CD4-positive, CD25-positive, alpha-beta regulatory T cell (primary cell): ENCODE data around the gene KCNQ1. TPM values are rescaled to one million over a fixed set of nuclear protein-coding genes. Genes with fewer than 3 reads are reported as not detected.

ENCODE experiments used
- ATAC-seq, 2 donors: fragments of 150-1000 bp; cut with Tn5 transposase; one replicate each; pipeline ENCODE4 v1.10.0; 2021; ENCODE audit warnings: low read depth in 2 of 2, moderate number of reproducible peaks in 2 of 2, moderate library complexity in 1 of 2
- DNase-seq, 3 donors: peaks; one replicate each; pipeline versions ENCODE4 v3.0.0 to v3.0.0-alpha.2; 2012 to 2022; ENCODE audit warnings: mixed read lengths in 1 of 3
- H3K27ac ChIP-seq: one replicate; pipeline ENCODE4 v1.7.0; 2013; ENCODE audit warnings: mild to moderate bottlenecking, low read length; ENCODE audit not compliant: insufficient read depth, poor library complexity, severe bottlenecking
- H3K27me3 ChIP-seq: one replicate; pipeline ENCODE4 v1.7.0; 2013; ENCODE audit warnings: low read length; ENCODE audit not compliant: control insufficient read depth, insufficient read depth
- H3K36me3 ChIP-seq: one replicate; pipeline ENCODE4 v1.7.0; 2013; ENCODE audit warnings: mild to moderate bottlenecking, low read length, moderate library complexity; ENCODE audit not compliant: control insufficient read depth, insufficient read depth
- H3K4me1 ChIP-seq: 2 replicates; pipeline ENCODE4 v1.7.0; 2013; ENCODE audit warnings: mild to moderate bottlenecking, low read length; ENCODE audit not compliant: insufficient read depth, control insufficient read depth, poor library complexity, severe bottlenecking
- H3K4me3 ChIP-seq: one replicate; pipeline ENCODE4 v1.7.0; 2013; ENCODE audit warnings: low read depth, mild to moderate bottlenecking, low read length, moderate library complexity
- H3K9me3 ChIP-seq, 2 experiments: 1 replicate in 1 of 2; 2 replicates in 1 of 2; pipeline ENCODE4 v1.7.0; 2013; ENCODE audit warnings: low read length in 2 of 2, mild to moderate bottlenecking in 1 of 2, moderate library complexity in 1 of 2; ENCODE audit not compliant: control insufficient read depth in 2 of 2
- H3K27ac Mint-ChIP-seq, 3 donors: one replicate each; pipeline ENCODE4 v1.8.0; 2020 to 2022; ENCODE audit warnings: mild to moderate bottlenecking in 3 of 3, mixed read lengths in 3 of 3, moderate library complexity in 2 of 3
- H3K27me3 Mint-ChIP-seq: one replicate; pipeline ENCODE4 v1.8.0; 2022; ENCODE audit warnings: mild to moderate bottlenecking, mixed read lengths
- H3K36me3 Mint-ChIP-seq: one replicate; pipeline ENCODE4 v1.8.0; 2020; ENCODE audit warnings: mixed read lengths
- H3K4me1 Mint-ChIP-seq, 4 donors: one replicate each; pipeline ENCODE4 v1.8.0; 2020 to 2022; ENCODE audit warnings: mixed read lengths in 4 of 4, mild to moderate bottlenecking in 1 of 4
- H3K4me3 Mint-ChIP-seq, 4 donors: one replicate each; pipeline ENCODE4 v1.8.0; 2020 to 2022; ENCODE audit warnings: mild to moderate bottlenecking in 4 of 4, mixed read lengths in 4 of 4, moderate library complexity in 3 of 4
- H3K9me3 Mint-ChIP-seq, 7 donors: one replicate each; pipeline ENCODE4 v1.8.0; 2020 to 2022; ENCODE audit warnings: mixed read lengths in 7 of 7, mild to moderate bottlenecking in 3 of 7, moderate library complexity in 2 of 7
- polyA plus RNA-seq, 4 donors: library from polyadenylated mRNA; unstranded; fragments of 300-500 nt; fragmentation: Illumina TruSeq; gene quantifications; one replicate each; pipeline ENCODE4 v1.2.3, GENCODE V29; 2021
- total RNA-seq: library from RNA; stranded (reverse); gene quantifications from one replicate; pipeline ENCODE4 v1.2.3, GENCODE V29; 2022

KCNQ1 gene
- total and polyA plus RNA-seq, 5 donors from 2014 or later, result 5.5 to 13.4 (median 6.8) TPM

GRCh38 chr11:2555336-2555735 lies 110.5 kb downstream of the KCNQ1 start:
- Histone ChIP-seq H3K4me3 (no peak overlapping the region), H3K4me1 (no peaks in the 10 kb centered on the region), H3K9me3 (no peaks in the 10 kb centered on the region), H3K27ac (no peak overlapping the region), H3K27me3 (no peaks in the 10 kb centered on the region), H3K36me3 (no peaks in the 10 kb centered on the region)
- ATAC-seq, result no peak
- no peak for DNase-seq
- no peaks in the 10 kb centered on the region for H3K27me3 Mint-ChIP-seq
- peaks cover 9% of the 10 kb centered on the region for H3K36me3 Mint-ChIP-seq
- peaks cover 0 to 1% (median 0%) of the 10 kb centered on the region in 7 donors for H3K9me3 Mint-ChIP-seq
- H3K4me3 Mint-ChIP-seq, result no peak overlapping the region
- no peak overlapping the region for H3K27ac Mint-ChIP-seq
- peaks cover 0 to 14% (median 7%) of the 10 kb centered on the region in 4 donors for H3K4me1 Mint-ChIP-seq

DNA sequence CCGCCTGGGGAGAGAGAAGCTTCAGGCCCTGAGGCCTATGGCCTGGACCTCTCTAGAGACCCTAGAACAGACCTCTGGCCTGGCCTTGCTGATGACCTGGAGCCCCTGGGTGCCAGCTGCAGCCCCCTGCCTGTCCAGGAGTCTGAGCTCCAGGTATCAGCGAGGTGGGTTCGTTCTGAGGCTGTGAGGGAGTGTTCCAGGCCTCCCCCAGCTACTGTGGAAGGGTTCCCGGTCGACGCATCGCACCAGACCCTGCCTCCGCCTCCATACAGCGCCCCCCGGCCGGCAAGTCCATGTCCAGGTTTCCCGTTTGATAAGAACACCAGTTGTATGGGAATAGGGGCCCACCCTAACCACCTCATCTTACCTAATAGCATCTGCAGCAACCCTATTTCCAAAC lies 111.1 kb downstream of the KCNQ1 start:
- DNase-seq (no peak), ATAC-seq (no peak)
- Mint-ChIP-seq H3K27me3 (no peaks in the 10 kb centered on the region), H3K27ac (no peak overlapping the region), H3K4me1 (peaks cover 0 to 14% (median 7%) of the 10 kb centered on the region in 4 donors), H3K9me3 (peaks cover 0 to 2% (median 0%) of the 10 kb centered on the region in 7 donors), H3K36me3 (peaks cover 9% of the 10 kb centered on the region), H3K4me3 (no peak overlapping the region)
- H3K4me1 ChIP-seq, result no peaks in the 10 kb centered on the region
- H3K9me3 ChIP-seq, result no peaks in the 10 kb centered on the region
- H3K4me3 ChIP-seq, result no peak overlapping the region
- no peaks in the 10 kb centered on the region for H3K36me3 ChIP-seq
- no peaks in the 10 kb centered on the region for H3K27me3 ChIP-seq
- no peak overlapping the region for H3K27ac ChIP-seq

DNA sequence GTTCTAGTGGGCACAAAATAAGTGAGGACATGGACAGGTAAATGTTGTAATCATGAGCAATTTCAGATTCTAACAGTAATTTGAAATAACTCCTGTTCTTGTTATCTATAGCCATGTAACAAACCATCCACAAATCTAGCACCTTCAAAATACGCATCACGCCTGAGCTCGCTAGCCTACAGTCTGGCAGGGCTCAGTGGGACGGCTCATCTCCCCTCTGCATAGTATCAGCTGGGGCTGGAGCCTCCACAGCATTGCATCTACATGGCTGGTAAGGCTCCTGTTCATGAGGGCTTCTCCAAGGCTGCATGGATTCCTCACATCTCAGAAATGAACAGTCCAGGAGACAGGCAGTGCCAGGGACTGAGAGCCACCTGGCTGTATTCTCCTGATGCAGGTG lies 112.6 kb downstream of the KCNQ1 start:
- no peak for DNase-seq
- Mint-ChIP-seq H3K9me3 (peaks cover 0 to 2% (median 0%) of the 10 kb centered on the region in 7 donors), H3K27me3 (no peaks in the 10 kb centered on the region), H3K4me1 (peaks cover 0 to 8% (median 7%) of the 10 kb centered on the region in 4 donors), H3K27ac (no peak overlapping the region), H3K4me3 (no peak overlapping the region), H3K36me3 (no peaks in the 10 kb centered on the region)
- Histone ChIP-seq H3K4me3 (no peak overlapping the region), H3K36me3 (no peaks in the 10 kb centered on the region), H3K9me3 (no peaks in the 10 kb centered on the region), H3K27me3 (no peaks in the 10 kb centered on the region), H3K4me1 (no peaks in the 10 kb centered on the region), H3K27ac (no peak overlapping the region)
- no peak for ATAC-seq

DNA sequence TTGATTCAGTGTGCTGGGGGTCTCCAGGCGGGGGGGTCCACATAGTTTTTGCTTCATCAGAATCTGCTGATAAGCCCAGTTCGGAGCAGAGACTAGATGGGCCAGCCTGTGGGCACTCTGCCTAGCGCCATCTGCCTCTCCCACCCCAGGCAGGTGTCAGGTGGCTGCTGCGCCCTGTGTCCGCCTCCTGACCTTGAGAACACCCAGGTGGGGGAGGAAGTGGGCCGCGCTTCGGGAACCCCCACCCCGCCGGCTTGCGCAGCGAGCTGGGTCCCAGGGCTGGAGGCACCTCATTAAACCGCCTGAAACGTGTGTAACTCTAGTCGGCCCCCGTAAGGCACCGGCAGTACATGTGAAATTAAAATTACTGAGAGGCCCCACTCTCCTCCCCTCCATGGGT lies 113.6 kb downstream of the KCNQ1 start:
- H3K9me3 Mint-ChIP-seq, result peaks cover 0 to 2% (median 0%) of the 10 kb centered on the region in 7 donors
- Histone ChIP-seq H3K27ac (no peak overlapping the region), H3K9me3 (no peaks in the 10 kb centered on the region), H3K27me3 (no peaks in the 10 kb centered on the region), H3K4me1 (no peaks in the 10 kb centered on the region), H3K4me3 (no peak overlapping the region), H3K36me3 (no peaks in the 10 kb centered on the region)
- H3K27ac Mint-ChIP-seq, result no peak overlapping the region
- H3K27me3 Mint-ChIP-seq, result no peaks in the 10 kb centered on the region
- no peak for DNase-seq
- H3K4me1 Mint-ChIP-seq, result peaks cover 0 to 10% (median 4%) of the 10 kb centered on the region in 4 donors
- no peak for ATAC-seq
- H3K4me3 Mint-ChIP-seq, result no peak overlapping the region
- H3K36me3 Mint-ChIP-seq, result no peaks in the 10 kb centered on the region

DNA sequence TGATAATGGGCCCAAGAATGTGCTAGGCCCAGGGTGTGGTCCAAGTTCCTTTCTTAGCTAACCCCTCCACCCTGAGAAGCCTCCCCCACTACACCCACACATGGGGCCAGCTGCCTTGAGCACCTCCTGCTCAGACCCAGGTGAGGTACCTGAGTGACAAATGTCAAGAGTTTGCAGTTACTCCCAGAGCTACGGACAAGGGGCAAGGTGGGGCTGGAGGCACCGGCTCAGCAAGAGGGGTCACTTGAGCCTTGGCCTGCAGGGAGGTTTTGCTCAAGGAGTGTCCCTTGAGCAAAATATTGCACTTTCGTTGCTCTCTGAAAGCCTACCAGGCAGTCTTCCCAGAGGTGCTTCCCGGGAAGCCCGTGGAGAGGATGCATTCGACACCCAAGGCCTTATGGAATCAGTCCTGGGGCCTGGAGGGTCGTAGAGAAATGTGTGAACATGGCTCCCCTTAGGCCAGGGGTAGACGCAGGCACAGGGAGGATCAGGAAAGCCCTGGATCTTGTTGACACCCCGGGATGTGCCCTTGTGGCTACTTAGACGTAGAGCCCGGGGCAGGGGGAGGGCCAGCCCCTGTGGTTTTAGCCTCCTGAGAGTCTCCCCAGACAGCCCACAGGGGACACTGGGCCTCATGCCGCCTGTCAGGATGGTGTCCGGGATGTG lies 114.2 kb downstream of the KCNQ1 start:
- DNase-seq (no peak), ATAC-seq (no peak)
- no peaks in the 10 kb centered on the region for H3K36me3 ChIP-seq
- H3K4me1 ChIP-seq, result no peaks in the 10 kb centered on the region
- H3K27me3 Mint-ChIP-seq, result no peaks in the 10 kb centered on the region
- no peak overlapping the region for H3K4me3 ChIP-seq
- H3K36me3 Mint-ChIP-seq, result no peaks in the 10 kb centered on the region
- peaks cover 0 to 10% (median 4%) of the 10 kb centered on the region in 4 donors for H3K4me1 Mint-ChIP-seq
- no peak overlapping the region for H3K4me3 Mint-ChIP-seq
- no peaks in the 10 kb centered on the region for H3K27me3 ChIP-seq
- H3K9me3 Mint-ChIP-seq, result peaks cover 0 to 2% (median 0%) of the 10 kb centered on the region in 7 donors
- H3K9me3 ChIP-seq, result no peaks in the 10 kb centered on the region
- no peak overlapping the region for H3K27ac Mint-ChIP-seq
- H3K27ac ChIP-seq, result no peak overlapping the region

DNA sequence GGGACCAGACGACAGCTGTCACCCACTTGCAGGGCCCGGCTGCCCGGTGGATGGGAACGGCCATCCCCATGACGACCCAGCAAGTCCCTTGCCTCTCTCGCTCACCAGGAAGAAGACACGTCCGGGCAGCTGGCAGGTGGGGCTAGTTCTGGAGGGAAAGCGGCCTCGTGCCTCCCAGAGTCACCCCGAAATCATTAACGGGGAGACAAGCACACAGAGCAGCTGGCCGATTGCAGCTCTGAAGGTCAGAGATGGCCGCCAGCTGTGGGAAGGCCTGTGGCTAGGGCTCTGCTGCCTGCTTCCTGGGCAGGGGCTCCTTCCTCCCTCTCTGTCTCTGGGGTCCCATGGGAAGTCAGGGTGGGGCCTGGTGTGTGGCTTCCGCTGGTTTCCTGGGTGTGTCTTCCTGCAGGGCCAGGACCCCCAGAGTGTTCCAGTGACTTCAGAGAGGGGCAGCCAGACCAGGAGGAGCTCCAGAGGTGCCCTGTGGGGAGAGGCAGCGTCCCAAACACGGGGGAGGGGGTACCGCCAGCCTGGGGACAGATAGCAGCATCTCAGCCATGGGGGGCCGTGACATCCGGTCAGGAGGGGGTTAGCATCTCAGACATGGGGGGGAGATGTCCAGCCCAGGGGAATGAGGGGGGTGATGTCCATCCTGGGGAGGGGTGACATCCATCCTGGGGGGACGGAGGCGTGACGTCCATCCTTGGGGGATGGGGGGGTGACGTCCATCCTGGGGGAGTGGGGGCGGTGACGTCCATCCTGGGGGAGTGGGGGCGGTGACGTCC lies 114.9 kb downstream of the KCNQ1 start:
- DNase-seq (no peak), ATAC-seq (no peak)
- H3K4me3 ChIP-seq, result no peak overlapping the region

DNA sequence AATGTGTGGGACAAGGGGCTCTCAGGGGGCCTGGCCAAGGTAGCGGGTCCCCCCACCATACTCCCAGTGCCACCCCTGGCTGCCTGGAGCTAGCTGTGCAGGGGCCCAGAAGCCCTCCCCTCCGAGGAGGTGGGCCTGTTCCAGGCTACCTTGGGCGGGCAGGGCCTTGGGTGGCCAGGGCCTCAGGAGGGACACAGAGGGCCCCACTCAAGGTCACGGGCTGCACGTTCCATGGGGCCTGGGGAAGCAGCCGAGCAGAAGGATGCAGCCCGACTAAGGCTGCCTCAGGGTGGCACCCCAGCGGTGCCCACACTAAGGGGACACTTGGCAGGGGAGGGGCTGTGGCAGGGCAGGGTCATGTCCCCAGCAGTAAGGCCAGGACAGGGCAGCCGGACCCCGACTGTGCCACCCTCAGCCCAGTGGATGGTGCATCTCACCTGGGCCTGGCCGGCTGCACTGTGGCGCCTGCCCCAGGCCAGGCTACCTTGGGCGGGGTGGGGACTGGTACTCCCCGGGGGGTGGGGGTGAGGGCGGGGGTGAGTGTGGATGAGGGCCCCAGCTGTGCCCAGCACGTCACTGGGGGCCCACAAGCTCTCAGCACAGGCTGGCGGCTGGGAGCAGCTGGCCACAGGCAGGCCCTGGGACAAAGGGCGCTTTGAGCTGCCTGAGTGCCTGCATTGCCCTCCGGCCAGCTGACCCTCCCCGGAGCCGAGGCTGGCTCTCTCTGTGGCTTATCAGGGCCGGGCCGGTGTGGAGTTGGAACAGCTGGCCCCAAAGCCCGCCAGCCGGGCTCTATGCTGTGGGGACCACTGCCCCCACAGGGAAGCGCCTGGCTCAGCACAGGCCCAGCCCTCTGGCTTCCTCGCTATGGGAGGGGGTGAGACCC lies 117.1 kb downstream of the KCNQ1 start:
- Histone ChIP-seq H3K27me3 (no peaks in the 10 kb centered on the region), H3K4me1 (no peaks in the 10 kb centered on the region), H3K27ac (no peak overlapping the region), H3K4me3 (no peak overlapping the region), H3K36me3 (no peaks in the 10 kb centered on the region), H3K9me3 (no peaks in the 10 kb centered on the region)
- peaks cover 4% of the 10 kb centered on the region for H3K36me3 Mint-ChIP-seq
- no peak overlapping the region for H3K4me3 Mint-ChIP-seq
- ATAC-seq, result no peak
- H3K27ac Mint-ChIP-seq, result no peak overlapping the region
- peaks cover 0 to 6% (median 5%) of the 10 kb centered on the region in 4 donors for H3K4me1 Mint-ChIP-seq
- no peak for DNase-seq
- H3K27me3 Mint-ChIP-seq, result no peaks in the 10 kb centered on the region
- H3K9me3 Mint-ChIP-seq, result peaks cover 0 to 2% (median 0%) of the 10 kb centered on the region in 7 donors

More for the DNA sequence above, 114.9 kb downstream of the KCNQ1 start:
- Histone ChIP-seq H3K9me3 (no peaks in the 10 kb centered on the region), H3K27me3 (no peaks in the 10 kb centered on the region), H3K36me3 (no peaks in the 10 kb centered on the region), H3K27ac (no peak overlapping the region), H3K4me1 (no peaks in the 10 kb centered on the region)
- no peak overlapping the region for H3K27ac Mint-ChIP-seq
- H3K4me3 Mint-ChIP-seq, result no peak overlapping the region
- H3K36me3 Mint-ChIP-seq, result peaks cover 1% of the 10 kb centered on the region
- H3K4me1 Mint-ChIP-seq, result peaks cover 0 to 10% (median 3%) of the 10 kb centered on the region in 4 donors
- peaks cover 0 to 2% (median 0%) of the 10 kb centered on the region in 7 donors for H3K9me3 Mint-ChIP-seq
- no peaks in the 10 kb centered on the region for H3K27me3 Mint-ChIP-seq
